Neural cell (in vitro differentiated cells): ENCODE measurements around the gene ZNF831.

Experiments
- EP300 ChIP-seq: fragments of 450-650 bp; conservative IDR thresholded peaks from 2 replicates; pipeline ENCODE4 v1.6.1; 2014; ENCODE audit warnings: antibody characterized with exemption, mild to moderate bottlenecking, moderate library complexity; ENCODE audit not compliant: poor library complexity, severe bottlenecking
- EZH2 ChIP-seq: fragments of 200-600, 300-800 bp; shearing (Covaris generic), sonication (generic); IDR thresholded peaks from 2 replicates; pipeline ENCODE4 v1.6.1; 2014; ENCODE audit warnings: antibody characterized with exemption, low read length, borderline replicate concordance, mild to moderate bottlenecking; ENCODE audit not compliant: insufficient read depth, poor library complexity, severe bottlenecking
- POLR2AphosphoS5 ChIP-seq: IDR thresholded peaks from 2 replicates; pipeline ENCODE4 v1.6.1; 2012
- RAD21 ChIP-seq: fragments of 450-650 bp; conservative IDR thresholded peaks from 2 replicates; pipeline ENCODE4 v1.6.1; 2014; ENCODE audit warnings: antibody characterized with exemption, mild to moderate bottlenecking, moderate library complexity
- SMC3 ChIP-seq: fragments of 450-650 bp; conservative IDR thresholded peaks from 2 replicates; pipeline ENCODE4 v1.6.1; 2014; ENCODE audit warnings: antibody characterized with exemption, mild to moderate bottlenecking, moderate library complexity; ENCODE audit not compliant: poor library complexity
- TAF1 ChIP-seq: IDR thresholded peaks from 2 replicates; pipeline ENCODE4 v1.6.1; 2012; ENCODE audit warnings: low read depth
- TF ChIP-seq, protein P1 (sequence below): fragments of 450-650 bp; IDR thresholded peaks from 2 replicates; pipeline ENCODE4 v1.5.1; 2014; ENCODE audit warnings: antibody characterized with exemption, mild to moderate bottlenecking, moderate library complexity; ENCODE audit not compliant: poor library complexity, severe bottlenecking
- TF ChIP-seq, protein P2 (sequence below): IDR thresholded peaks from 2 replicates; pipeline ENCODE4 v1.6.1; 2012; ENCODE audit warnings: borderline replicate concordance

DNA sequence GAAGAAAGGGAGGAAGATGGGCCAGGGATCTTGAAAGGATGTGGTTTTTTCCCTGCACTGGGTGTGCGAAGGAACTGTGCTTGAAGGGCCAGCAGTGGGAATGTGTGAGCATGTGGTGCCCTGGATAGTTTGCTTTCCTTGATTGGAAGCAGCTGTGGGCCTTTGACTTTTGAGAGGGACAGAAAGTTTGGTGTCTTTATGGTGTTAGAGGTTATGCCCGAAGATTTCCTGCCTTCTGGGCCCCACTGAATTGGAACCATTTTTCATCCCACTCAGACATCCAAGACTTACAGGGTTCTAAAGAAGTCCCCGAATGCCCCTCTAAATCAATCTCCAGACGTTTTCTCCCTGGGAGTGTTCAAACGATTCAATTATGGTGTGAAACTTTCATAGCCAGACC, 113.3 kb downstream of the ZNF831 start:
- TF ChIP-seq POLR2AphosphoS5 (no peak), EP300 (no peak), TAF1 (no peak), EZH2 (no peak), RAD21 (no peak), SMC3 (no peak)
- TF ChIP-seq, protein P1, sequence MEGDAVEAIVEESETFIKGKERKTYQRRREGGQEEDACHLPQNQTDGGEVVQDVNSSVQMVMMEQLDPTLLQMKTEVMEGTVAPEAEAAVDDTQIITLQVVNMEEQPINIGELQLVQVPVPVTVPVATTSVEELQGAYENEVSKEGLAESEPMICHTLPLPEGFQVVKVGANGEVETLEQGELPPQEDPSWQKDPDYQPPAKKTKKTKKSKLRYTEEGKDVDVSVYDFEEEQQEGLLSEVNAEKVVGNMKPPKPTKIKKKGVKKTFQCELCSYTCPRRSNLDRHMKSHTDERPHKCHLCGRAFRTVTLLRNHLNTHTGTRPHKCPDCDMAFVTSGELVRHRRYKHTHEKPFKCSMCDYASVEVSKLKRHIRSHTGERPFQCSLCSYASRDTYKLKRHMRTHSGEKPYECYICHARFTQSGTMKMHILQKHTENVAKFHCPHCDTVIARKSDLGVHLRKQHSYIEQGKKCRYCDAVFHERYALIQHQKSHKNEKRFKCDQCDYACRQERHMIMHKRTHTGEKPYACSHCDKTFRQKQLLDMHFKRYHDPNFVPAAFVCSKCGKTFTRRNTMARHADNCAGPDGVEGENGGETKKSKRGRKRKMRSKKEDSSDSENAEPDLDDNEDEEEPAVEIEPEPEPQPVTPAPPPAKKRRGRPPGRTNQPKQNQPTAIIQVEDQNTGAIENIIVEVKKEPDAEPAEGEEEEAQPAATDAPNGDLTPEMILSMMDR: no peak
- TF ChIP-seq, protein P2, sequence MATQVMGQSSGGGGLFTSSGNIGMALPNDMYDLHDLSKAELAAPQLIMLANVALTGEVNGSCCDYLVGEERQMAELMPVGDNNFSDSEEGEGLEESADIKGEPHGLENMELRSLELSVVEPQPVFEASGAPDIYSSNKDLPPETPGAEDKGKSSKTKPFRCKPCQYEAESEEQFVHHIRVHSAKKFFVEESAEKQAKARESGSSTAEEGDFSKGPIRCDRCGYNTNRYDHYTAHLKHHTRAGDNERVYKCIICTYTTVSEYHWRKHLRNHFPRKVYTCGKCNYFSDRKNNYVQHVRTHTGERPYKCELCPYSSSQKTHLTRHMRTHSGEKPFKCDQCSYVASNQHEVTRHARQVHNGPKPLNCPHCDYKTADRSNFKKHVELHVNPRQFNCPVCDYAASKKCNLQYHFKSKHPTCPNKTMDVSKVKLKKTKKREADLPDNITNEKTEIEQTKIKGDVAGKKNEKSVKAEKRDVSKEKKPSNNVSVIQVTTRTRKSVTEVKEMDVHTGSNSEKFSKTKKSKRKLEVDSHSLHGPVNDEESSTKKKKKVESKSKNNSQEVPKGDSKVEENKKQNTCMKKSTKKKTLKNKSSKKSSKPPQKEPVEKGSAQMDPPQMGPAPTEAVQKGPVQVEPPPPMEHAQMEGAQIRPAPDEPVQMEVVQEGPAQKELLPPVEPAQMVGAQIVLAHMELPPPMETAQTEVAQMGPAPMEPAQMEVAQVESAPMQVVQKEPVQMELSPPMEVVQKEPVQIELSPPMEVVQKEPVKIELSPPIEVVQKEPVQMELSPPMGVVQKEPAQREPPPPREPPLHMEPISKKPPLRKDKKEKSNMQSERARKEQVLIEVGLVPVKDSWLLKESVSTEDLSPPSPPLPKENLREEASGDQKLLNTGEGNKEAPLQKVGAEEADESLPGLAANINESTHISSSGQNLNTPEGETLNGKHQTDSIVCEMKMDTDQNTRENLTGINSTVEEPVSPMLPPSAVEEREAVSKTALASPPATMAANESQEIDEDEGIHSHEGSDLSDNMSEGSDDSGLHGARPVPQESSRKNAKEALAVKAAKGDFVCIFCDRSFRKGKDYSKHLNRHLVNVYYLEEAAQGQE: no peak
